HG03196 (cell line): Measurements from ENCODE around the gene CLEC4C.

Experiments
- ATAC-seq: cut with Tn5 transposase; IDR thresholded peaks from one replicate; pipeline ENCODE4 v1.9.1; 2021; ENCODE audit not compliant: unreplicated experiment

CLEC4C gene

DNA sequence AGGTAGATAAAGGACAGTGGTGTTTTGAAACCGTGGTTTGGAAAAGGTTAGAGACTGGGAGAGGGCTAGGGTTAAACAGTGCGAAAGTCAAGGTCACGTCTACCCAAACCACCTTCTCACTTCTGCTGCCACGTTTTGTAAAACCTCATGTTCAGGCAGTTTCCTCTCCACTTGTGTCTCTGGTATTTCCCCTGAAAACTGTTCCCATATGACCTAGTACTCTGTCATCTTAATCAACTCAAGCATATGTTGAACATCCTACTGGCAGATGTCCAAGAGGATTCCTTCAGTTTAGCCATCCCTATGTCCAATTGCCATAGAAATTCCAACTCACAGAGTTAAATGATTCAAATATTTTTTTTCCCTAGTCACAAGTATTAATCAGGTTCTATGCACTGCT is 17.4 kb downstream of the CLEC4C start:
- ATAC-seq: no peak

DNA sequence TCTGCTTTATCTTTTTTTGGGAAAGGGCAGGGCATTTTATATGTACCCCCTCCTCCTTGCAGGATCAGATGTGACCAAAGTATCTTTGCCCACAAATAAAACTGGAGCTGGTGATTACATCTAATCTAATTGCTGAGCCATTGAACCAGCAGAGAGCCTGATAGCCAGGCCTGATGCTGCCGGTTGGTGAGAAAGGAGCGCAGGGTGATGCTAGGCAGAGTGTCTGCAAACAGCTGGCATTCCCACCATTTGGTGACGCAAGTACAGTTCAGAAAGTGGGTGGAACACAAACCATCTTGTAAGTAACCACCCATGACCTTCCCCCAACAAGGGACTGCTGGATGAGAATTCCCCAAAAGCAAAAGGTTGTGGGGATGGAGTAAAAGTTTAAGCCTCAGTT is 23.2 kb downstream of the CLEC4C start:
- no peak for ATAC-seq

DNA sequence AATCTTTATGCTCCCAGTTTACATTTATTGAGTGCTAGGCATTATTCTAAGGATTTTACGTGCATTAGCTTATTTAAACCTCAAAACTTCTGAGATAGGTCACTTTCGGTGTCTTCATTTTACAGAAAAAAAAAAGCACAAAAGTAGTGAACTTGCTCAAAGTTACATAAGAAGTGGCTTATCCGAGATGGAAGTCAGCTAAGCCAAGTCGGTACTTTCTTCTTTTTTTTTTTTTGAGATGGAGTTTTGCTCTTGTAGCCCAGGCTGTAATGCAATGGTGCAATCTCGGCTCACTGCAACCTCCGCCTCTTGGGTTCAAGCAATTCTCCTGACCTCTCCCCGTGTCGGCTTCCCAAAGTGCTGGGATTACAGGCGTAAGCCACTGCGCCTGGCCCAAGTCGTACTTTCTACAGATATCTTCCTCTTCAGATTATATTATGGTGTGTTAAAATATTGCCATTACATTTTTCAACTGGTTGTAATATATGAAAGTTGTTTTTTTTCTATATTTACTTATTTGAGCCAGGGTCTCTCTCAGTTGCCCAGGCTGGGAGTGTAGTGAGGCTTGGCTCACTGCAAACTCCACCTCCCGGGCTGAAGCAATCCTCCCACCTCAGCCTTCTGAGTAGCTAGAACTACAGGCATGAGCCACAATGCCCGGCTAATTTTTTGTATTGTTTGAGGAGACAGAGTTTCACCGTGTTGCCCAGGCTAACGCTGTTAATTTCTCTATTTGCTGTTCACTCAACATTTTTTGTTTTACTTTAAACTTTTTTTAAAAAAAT is 27.0 kb downstream of the CLEC4C start:
- no peak for ATAC-seq

DNA sequence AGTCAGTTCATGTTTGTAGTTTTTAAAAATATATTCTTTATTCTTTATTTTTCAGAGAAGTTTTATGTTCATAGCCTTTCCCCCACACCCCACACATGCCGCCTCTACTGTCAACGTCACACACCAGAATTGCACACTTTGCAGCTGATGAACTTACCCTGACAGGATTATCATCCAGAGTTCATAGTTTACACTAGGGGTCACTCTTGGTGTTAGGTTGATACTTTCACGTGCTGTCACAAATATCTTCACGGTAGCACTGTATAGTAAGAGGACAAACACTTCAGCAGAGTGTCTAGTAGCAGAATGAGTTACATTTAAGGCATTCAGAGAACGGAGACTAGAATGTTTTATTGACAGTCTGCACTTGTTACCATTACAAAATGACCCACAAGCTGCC is 30.8 kb downstream of the CLEC4C start:
- no peak for ATAC-seq

DNA sequence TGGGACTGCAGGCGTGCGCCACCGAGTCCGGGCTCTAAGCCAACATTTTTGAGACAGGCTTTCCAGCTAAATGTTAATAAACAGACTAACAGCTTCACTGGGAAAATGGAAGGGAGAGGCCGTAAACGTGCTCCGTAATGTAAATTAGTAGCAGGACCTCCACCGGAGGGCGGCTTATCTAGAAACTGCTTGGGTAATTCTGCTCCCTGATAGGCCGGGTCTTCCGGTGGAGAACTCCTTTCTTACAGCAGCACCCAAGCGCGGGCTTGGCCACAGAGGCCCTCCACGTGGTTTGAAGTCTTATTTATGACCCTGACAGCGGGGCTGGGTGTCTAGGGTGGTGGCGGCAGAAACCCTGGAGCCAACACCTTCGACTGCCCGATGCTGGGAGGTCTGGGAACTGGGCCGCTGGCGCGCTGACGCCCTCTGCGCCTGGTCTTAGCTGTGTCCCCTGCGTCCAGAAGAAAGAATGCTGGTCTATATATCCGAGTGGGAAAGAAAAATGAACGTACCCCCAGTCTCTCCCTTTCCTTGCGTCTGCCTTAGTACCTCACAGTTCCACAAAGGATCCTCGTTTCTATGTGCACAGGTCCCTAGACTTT is 34.2 kb downstream of the CLEC4C start:
- ATAC-seq: no peak

DNA sequence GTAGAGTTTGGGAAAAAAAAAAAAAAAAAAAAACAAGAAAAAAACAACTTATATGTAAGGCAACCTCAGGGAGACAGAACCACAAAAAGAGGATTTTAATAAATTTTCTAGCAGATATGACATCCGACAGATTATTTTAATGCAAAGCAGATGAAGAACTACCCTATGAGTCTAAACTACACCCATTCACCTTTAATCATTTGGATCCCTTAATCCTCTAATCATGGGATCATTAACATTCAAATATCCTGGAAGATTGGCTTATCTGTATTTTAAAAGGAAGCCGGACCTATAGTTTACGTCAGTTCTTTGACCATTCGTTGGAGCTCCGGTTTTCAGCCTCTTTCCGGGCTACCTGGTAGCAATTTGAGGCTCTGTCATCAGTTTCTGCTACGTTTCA is 36.0 kb downstream of the CLEC4C start, which contains the start of gene DPPA3:
TSS of gene DPPA3 (plus strand) at position 301 of the 400 bp plus-strand sequence. CDS start 138 bp downstream, outside the sequence.
- ATAC-seq: no peak

DNA sequence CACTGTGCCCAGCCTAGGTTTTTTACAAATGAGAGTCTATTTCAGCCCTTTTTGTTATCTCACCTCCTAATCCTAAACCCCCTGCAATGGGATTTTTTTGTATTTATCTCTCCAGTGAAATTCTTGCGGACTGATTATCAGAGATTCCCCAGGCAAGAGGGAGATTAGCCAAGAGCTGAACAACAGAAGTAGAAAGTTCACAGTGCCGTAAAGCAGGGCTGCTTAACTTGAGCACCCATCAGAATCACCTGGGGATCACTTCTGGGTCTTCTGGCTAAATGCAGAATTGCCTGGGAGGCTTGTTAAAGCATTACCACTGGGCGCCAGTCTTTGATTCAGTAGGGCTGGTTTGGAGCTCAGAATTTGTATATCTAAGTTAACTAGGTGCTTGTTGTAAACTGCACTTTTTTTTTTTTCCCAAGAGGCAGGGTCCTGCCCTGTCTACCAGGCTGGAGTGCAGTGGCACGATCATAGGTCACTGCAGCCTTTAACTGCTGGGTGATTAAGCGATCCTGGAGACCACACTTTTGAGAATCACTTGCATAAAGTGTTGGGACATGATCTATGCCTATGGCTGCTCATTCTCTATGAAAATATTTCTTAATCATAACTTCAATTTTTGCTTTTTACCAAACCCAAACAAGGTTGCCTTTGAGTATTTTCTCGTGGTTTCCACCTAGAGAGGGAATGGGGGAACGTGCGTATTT is 37.1 kb downstream of the CLEC4C start:
- ATAC-seq: no peak

DNA sequence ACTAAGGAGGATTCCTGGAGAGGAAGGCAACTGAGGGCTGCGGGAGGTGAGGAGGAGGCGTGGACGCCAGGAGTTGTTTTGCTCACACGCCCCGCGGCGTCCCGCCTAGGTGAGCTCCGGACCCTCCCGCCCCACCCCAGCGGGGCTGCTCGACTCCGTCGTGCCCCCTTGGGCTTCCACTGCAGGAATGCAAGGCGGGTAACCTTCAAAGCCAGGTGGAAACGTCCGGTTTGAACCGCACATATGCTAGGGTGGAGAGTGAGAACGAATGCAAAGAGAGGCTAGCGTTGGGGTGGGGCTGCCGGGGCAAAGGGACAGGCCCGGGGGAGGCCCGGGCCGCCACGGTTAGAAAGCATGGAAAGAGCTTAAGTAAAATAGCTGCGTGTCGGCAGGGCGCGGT is 41.3 kb downstream of the CLEC4C start:
- ATAC-seq: no peak

DNA sequence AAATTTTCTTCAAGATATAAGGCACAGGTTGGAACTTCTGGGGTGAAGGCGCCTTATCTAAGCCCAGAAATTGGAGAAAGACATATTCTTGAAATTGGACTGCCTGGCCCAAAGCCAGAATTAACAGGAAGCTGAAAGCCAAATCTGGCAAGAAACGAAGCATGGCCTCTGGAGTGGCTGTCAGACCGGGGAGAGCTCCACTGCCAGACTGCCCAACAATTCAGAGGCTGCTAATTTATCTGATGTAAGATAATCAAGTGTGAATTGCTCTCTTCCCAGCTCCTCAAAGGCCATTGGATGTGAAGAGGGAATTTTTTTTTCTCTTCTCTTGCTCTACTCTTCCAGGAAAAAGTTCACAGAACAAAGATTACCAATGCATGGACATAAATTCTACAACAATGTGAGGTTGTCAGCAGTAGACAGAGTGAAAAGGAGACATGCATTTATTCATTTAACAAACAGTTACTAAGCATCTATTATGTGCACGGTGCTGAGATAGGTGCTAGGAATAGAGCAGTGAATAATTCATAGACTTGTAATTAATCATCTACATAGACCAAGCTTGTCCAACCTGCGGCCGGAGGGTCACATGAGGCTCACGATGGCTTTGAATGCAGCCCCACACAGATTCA is 51.5 kb downstream of the CLEC4C start, which contains the start of gene GDF3:
TSS of gene GDF3 (minus strand) at position 210 of the 632 bp plus-strand sequence. CDS start at position 163, 47 bp downstream.
- ATAC-seq: no peak

DNA sequence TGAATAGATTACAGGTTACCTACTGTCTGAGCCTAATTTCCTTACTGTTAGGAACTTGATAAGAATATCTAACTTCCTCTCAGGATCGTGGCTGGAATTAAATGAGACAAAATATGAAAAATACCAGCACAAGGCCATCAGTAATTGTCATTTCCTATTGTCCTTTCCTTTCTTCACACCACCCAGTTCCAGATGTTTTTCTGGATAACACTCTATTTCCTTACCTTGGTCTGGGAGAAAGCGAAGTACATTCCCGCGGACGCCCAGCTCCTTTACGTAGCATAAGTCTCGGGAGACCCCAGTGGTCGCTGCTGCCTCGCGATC is 52.0 kb downstream of the CLEC4C start:
- ATAC-seq: no peak

DNA sequence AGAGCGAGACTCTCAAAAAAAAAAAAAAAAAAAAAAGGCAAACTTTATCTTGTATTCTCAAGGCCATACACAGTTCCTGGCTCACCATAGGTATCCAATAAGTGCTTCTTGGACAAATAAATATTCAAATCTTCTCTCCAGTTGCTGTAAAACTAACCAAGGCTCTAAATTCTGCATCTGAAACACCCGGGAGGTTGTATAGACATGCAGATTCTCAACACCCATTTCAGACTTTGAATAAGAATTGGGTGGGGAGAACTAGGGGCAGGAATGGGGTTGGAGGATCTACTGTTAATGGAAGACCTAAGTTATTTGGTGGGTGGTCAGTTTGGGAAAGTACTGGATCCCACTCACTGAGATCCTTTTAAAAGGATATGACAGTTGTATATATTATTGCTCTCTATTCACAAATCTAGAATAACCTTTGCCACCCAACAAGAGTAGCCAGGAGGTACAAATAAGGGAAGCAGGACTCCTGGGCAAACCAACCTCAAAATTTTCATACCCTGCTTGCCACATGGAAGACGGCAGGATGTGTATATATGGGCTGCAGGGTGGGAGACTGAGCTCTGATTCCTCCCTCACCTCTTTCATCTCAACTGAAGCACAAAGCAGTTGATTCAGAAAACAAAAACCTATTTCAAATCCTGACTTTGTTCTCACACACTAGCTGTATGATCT is 52.5 kb downstream of the CLEC4C start:
- ATAC-seq: no peak

DNA sequence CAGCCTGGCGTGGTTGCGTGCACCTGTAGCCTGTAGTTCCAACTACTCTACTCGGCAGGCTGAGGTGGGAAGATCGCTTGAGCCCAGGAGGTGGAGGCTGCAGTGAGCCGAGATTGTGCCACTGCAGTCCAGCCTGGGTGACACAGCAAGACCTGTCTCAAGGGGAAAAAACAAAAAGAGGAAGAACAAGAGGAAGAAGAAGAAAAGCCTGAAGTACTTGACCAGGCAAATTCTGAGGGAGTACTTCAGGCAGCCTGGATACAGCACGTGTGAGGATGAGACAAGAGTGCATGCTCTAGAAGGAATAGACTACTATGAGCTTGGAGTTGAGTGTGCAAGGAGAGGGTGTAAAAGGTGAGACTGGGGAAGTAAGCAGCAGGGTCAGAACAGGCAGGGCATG is 53.4 kb downstream of the CLEC4C start:
- no peak for ATAC-seq

DNA sequence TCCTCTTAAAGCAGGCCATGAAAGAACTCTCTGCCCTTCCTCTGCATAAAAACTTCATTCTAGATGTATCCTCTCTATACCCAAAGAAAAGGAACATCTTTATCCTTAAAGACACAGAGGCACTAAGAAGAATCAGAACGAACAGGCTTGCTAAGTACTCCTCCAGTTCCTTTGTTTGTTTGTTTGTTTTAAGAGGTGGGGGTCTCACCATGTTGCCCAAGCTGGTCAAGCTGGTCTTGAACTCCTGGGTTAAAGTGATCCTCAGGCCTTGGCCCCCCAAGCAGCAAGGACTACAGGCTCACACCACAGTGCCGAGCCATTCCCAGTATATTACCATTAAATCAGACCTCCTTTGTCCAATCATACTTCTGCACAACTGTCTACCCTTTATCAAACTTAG is 65.6 kb downstream of the CLEC4C start:
- no peak for ATAC-seq
